GM21528 (cell line): Measurements from ENCODE around the gene NTRK1.
"Not testable (repeated sequence)": the region's sequence is repeated elsewhere in the genome, so short reads cannot be mapped to it uniquely, and the experiment has no call there.

ENCODE experiments used
- ATAC-seq: cut with Tn5 transposase; IDR thresholded peaks from one replicate; pipeline ENCODE4 v1.9.1; 2021; ENCODE audit warnings: mild to moderate bottlenecking, moderate library complexity; ENCODE audit not compliant: unreplicated experiment, low FRiP score

NTRK1 gene

GRCh38 chr1:156910309-156910782 lies 49.7 kb downstream of the NTRK1 start:
- ATAC-seq: no peak

GRCh38 chr1:156911577-156912298 lies 51.1 kb downstream of the NTRK1 start:
- no peak for ATAC-seq

- no peak for ATAC-seq
Measured at GRCh38 chr1:156912310-156912709, 51.6 kb downstream of the NTRK1 start.

GRCh38 chr1:156912861-156913808 lies 52.5 kb downstream of the NTRK1 start:
- no peak for ATAC-seq

GRCh38 chr1:156913809-156914387 lies 53.2 kb downstream of the NTRK1 start:
- ATAC-seq: no peak

- ATAC-seq: no peak
Measured at GRCh38 chr1:156914440-156914856, 53.8 kb downstream of the NTRK1 start.

- no peak for ATAC-seq
Measured at GRCh38 chr1:156920233-156921052, 59.8 kb downstream of the NTRK1 start, which contains the start of gene LRRC71. LRRC71 (plus strand) TSS chr1:156920632; CDS start chr1:156920804, 172 bp downstream.

GRCh38 chr1:156921053-156921529 lies 60.4 kb downstream of the NTRK1 start:
- ATAC-seq: no peak

GRCh38 chr1:156922986-156923669 lies 62.5 kb downstream of the NTRK1 start:
- no peak for ATAC-seq

GRCh38 chr1:156923670-156924477 lies 63.2 kb downstream of the NTRK1 start:
- ATAC-seq: no peak

GRCh38 chr1:156924478-156925153 lies 64.0 kb downstream of the NTRK1 start:
- ATAC-seq: no peak

- no peak for ATAC-seq
Measured at GRCh38 chr1:156925154-156926010, 64.7 kb downstream of the NTRK1 start.

GRCh38 chr1:156926175-156926574 lies 65.5 kb downstream of the NTRK1 start:
- ATAC-seq: no peak

- ATAC-seq: not testable (repeated sequence)
Measured at GRCh38 chr1:156926695-156927094, 66.0 kb downstream of the NTRK1 start.

GRCh38 chr1:156927215-156928042 lies 66.8 kb downstream of the NTRK1 start:
- no peak for ATAC-seq

GRCh38 chr1:156928043-156928602 lies 67.5 kb downstream of the NTRK1 start:
- ATAC-seq: no peak
